B cell (primary cell): ENCODE measurements around the gene BTD. TPM values are rescaled to one million over a fixed set of nuclear protein-coding genes. Genes with fewer than 3 reads are reported as not detected.

Experiments used
- ATAC-seq: fragments of 200-7000 bp; cut with Tn5 transposase; one replicate; pipeline ENCODE4 v1.10.0; 2021; ENCODE audit warnings: low read depth, mild to moderate bottlenecking, moderate number of reproducible peaks, moderate library complexity
- CTCF ChIA-PET: fragments of 350-600 bp; sonication (Branson Sonifier 250); formaldehyde crosslinking; loops from one replicate; lab custom pipeline; 2021; ENCODE audit warnings: antibody characterized with exemption, inconsistent platforms; lab: Charles Lee
- POLR2A ChIA-PET: fragments of 350-600 bp; sonication (Branson Sonifier 250); formaldehyde crosslinking; loops from one replicate; lab custom pipeline; 2021; ENCODE audit warnings: antibody characterized with exemption; lab: Charles Lee
- DNase-seq: peaks from one replicate; pipeline ENCODE4 v3.0.0; 2013
- H2AFZ ChIP-seq: 2 replicates; pipeline ENCODE4 v1.6.1; 2012; ENCODE audit warnings: mild to moderate bottlenecking, low read depth, low read length; ENCODE audit not compliant: insufficient read depth, poor library complexity, severe bottlenecking
- H3K27ac ChIP-seq, 2 donors: 1 replicate in 1 of 2; 2 replicates in 1 of 2; pipeline ENCODE4 v1.5.1; 2012 to 2013; ENCODE audit warnings: low read length in 2 of 2, mild to moderate bottlenecking in 2 of 2, moderate library complexity in 1 of 2
- H3K27me3 ChIP-seq, 4 experiments: fragments of 200-600 bp in 1 of 4; sonication (generic) in 1 of 4; replicated peaks in 1 of 4; 1 replicate in 2 of 4; 2 replicates in 2 of 4; pipeline versions ENCODE4 v1.6.1 to v1.7.0; 2013 to 2016; ENCODE audit warnings: low read length in 3 of 4, mild to moderate bottlenecking in 2 of 4, mixed read lengths in 1 of 4, moderate library complexity in 1 of 4; ENCODE audit not compliant: insufficient read depth in 4 of 4, control insufficient read depth in 3 of 4; ENCODE audit errors: control extremely low read depth in 1 of 4
- H3K36me3 ChIP-seq, 2 experiments: replicated peaks in 1 of 2; 1 replicate in 1 of 2; 2 replicates in 1 of 2; pipeline versions ENCODE4 v1.6.1 to v1.7.1; 2013; ENCODE audit warnings: low read length in 1 of 2; ENCODE audit not compliant: insufficient read depth in 2 of 2, control insufficient read depth in 1 of 2; ENCODE audit errors: control extremely low read depth in 1 of 2, extremely low read depth in 1 of 2
- H3K4me1 ChIP-seq, 2 donors: fragments of 200-600 bp in 1 of 2; sonication (generic) in 1 of 2; 1 replicate in 1 of 2; 2 replicates in 1 of 2; pipeline versions ENCODE4 v1.5.1 to v1.6.1; 2013 to 2017; ENCODE audit warnings: low read length in 2 of 2; ENCODE audit not compliant: control insufficient read depth in 2 of 2, insufficient read depth in 2 of 2
- H3K4me2 ChIP-seq: replicated peaks from 2 replicates; pipeline ENCODE3; 2012; ENCODE audit warnings: mild to moderate bottlenecking, low read depth, low read length; ENCODE audit not compliant: poor library complexity, severe bottlenecking
- H3K4me3 ChIP-seq, 5 experiments: fragments of 200-600 bp in 1 of 5; sonication (generic) in 1 of 5; 1 replicate in 3 of 5; 2 replicates in 2 of 5; pipeline versions ENCODE4 v1.5.1 to v1.7.0; 2011 to 2016; ENCODE audit warnings: low read length in 4 of 5, mild to moderate bottlenecking in 4 of 5, low read depth in 2 of 5, control low read depth in 1 of 5, moderate library complexity in 1 of 5; ENCODE audit not compliant: insufficient read depth in 1 of 5; ENCODE audit errors: control extremely low read depth in 1 of 5, extremely low read depth in 1 of 5
- H3K79me2 ChIP-seq: fragments of 200-600 bp; sonication (generic); one replicate; pipeline ENCODE4 v1.6.0; 2016; ENCODE audit warnings: low read length; ENCODE audit not compliant: control insufficient read depth, insufficient read depth
- H3K9ac ChIP-seq: fragments of 200-600 bp; sonication (generic); 2 replicates; pipeline ENCODE4 v1.6.1; 2017; ENCODE audit warnings: mild to moderate bottlenecking, low read length, moderate library complexity
- H3K9me3 ChIP-seq, 3 donors: one replicate each; pipeline versions ENCODE4 v1.6.1 to v1.7.1; 2013; ENCODE audit warnings: low read length in 2 of 3; ENCODE audit not compliant: control insufficient read depth in 2 of 3, insufficient read depth in 1 of 3; ENCODE audit errors: control extremely low read depth in 1 of 3
- H4K20me1 ChIP-seq: 2 replicates; pipeline ENCODE4 v1.6.0; 2012; ENCODE audit warnings: mild to moderate bottlenecking, low read length; ENCODE audit not compliant: insufficient read depth, control insufficient read depth, poor library complexity, severe bottlenecking
- H3K27ac Mint-ChIP-seq: one replicate; pipeline ENCODE4 v1.8.0; 2021; ENCODE audit warnings: mixed read lengths
- H3K27me3 Mint-ChIP-seq: one replicate; pipeline ENCODE4 v1.8.0; 2021; ENCODE audit warnings: mixed read lengths
- H3K4me1 Mint-ChIP-seq: one replicate; pipeline ENCODE4 v1.8.0; 2021; ENCODE audit warnings: mixed read lengths
- H3K4me3 Mint-ChIP-seq: one replicate; pipeline ENCODE4 v1.8.0; 2021; ENCODE audit warnings: mixed read lengths
- H3K9me3 Mint-ChIP-seq: one replicate; pipeline ENCODE4 v1.8.0; 2022; ENCODE audit warnings: mixed read lengths; ENCODE audit not compliant: insufficient read depth
- CTCF ChIP-seq: fragments of 200-600 bp; IDR thresholded peaks from one replicate; pipeline ENCODE4 v1.8.0; 2022; ENCODE audit warnings: antibody characterized with exemption, mild to moderate bottlenecking
- EZH2 ChIP-seq: IDR thresholded peaks from 2 replicates; pipeline ENCODE4 v1.6.1; 2012; ENCODE audit warnings: borderline replicate concordance, low read depth, mild to moderate bottlenecking, moderate library complexity, low read length; ENCODE audit not compliant: insufficient read depth, poor library complexity, severe bottlenecking
- WGBS: methylation state at CpG from one replicate; pipeline ENCODE4 v1.1.5; 2013; ENCODE audit warnings: missing lambda C conversion rate; ENCODE audit not compliant: insufficient coverage; 5-methylcytosine and 5-hydroxymethylcytosine counted together
- intact Hi-C: fragments of 100-400 bp; cut with micrococcal nuclease; formaldehyde crosslinking; loops from one replicate; pipeline ENCODE4 v1.10.0; 2022
- polyA plus RNA-seq: library from polyadenylated mRNA; depleted of rRNA; stranded (reverse); fragments of >200 nt; gene quantifications from 2 replicates; pipeline ENCODE4 v1.2.3, GENCODE V29; 2012
- total RNA-seq, 2 donors: library from RNA; stranded (reverse); fragments of 120-200 nt in 1 of 2; gene quantifications; 1 replicate in 1 of 2; 2 replicates in 1 of 2; pipeline versions ENCODE4 v1.2.3 to v1.2.4, GENCODE V29; 2013 to 2022

The BTD gene
- total and polyA plus RNA-seq, 2 donors (not counting 1 experiment from before 2014, with no cell fraction given): 8.2 to 25.3 TPM

DNA sequence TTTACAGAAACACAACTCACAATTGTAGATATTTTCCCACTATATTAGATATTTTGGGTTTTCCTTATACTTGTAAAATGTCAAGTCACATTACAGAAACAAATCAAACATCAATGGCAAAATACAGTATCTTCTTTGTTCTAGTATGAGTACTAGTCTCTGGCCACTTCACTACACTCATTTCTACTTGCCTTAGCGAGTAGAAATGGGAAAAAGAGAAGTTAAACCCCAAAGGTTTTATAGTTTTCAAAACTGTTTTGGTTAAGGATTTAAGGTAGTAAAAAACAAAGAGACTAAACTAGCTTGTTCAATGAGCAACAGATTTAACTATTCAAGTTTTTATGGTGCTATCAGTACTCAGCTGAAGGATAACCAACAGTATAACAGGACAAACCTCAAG lies 81.7 kb downstream of the BTD start:
- H3K27ac Mint-ChIP-seq: no peak overlapping the region
- H3K27ac ChIP-seq: no peak overlapping the region
- intact Hi-C loops: no loop called here

DNA sequence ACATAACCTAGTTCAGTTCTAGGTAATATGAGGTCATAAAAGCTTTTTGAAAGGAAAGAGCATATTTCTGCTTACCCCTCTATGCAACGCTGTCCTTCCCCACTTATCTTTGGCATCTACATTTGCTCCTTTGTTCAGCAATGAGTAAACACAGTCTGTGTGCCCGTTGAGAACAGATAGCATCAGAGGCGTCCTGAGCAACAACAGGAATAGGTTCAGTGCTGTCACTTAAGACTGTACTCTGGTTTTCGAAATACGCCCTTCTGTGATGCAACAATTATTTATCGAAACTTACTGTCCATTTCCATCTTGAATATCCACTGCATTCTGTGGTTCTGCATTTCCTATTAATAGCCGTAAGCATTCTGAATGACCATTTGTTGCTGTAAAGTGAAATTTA lies 84.4 kb downstream of the BTD start:
- no peak overlapping the region for H3K27ac ChIP-seq
- no peak overlapping the region for H2AFZ ChIP-seq
- CTCF ChIA-PET: interaction anchor here (1.5 kb wide), 1 partner anchor 18 kb away, joined by 3 read pairs; no protein-coding TSS in a partner anchor
- H4K20me1 ChIP-seq: no peaks in the 10 kb centered on the region
- Mint-ChIP-seq H3K4me1 (no peaks in the 10 kb centered on the region), H3K4me3 (no peak overlapping the region), H3K27me3 (no peaks in the 10 kb centered on the region), H3K27ac (no peak overlapping the region), H3K9me3 (no peaks in the 10 kb centered on the region)
- no peak for DNase-seq
- no peaks in the 10 kb centered on the region for H3K79me2 ChIP-seq
- no peaks in the 10 kb centered on the region for H3K9me3 ChIP-seq
- H3K4me1 ChIP-seq: no peaks in the 10 kb centered on the region
- no peaks in the 10 kb centered on the region for H3K27me3 ChIP-seq
- POLR2A ChIA-PET: no interaction called here
- no peak overlapping the region for H3K4me2 ChIP-seq
- intact Hi-C loops: no loop called here
- ATAC-seq: no peak
- no peak for TF ChIP-seq EZH2
- 89% methylated on average over 5 of the region's 7 CpGs for WGBS
- no peak overlapping the region for H3K4me3 ChIP-seq
- H3K9ac ChIP-seq: no peak overlapping the region
- peaks cover 9 to 30% of the 10 kb centered on the region in 2 experiments for H3K36me3 ChIP-seq

More for the DNA sequence above, 81.7 kb downstream of the BTD start:
- no peaks in the 10 kb centered on the region for H3K79me2 ChIP-seq
- H3K4me2 ChIP-seq: no peak overlapping the region
- H3K4me1 ChIP-seq: no peaks in the 10 kb centered on the region
- Mint-ChIP-seq H3K9me3 (no peaks in the 10 kb centered on the region), H3K27me3 (no peaks in the 10 kb centered on the region), H3K4me3 (no peak overlapping the region), H3K4me1 (no peaks in the 10 kb centered on the region)
- no CpG with 5 or more reads among the region's 1 CpG for WGBS
- TF ChIP-seq EZH2 (no peak), CTCF (no peak)
- no peaks in the 10 kb centered on the region for H3K9me3 ChIP-seq
- ChIA-PET CTCF (interaction anchor here (1.0 kb wide), 1 partner anchor 53 kb away, joined by 3 read pairs; no protein-coding TSS in a partner anchor), POLR2A (no interaction called here)
- H3K9ac ChIP-seq: no peak overlapping the region
- no peaks in the 10 kb centered on the region for H4K20me1 ChIP-seq
- ATAC-seq: no peak
- H3K27me3 ChIP-seq: no peaks in the 10 kb centered on the region
- H3K4me3 ChIP-seq: no peak overlapping the region
- no peak overlapping the region for H2AFZ ChIP-seq
- DNase-seq: no peak
- peaks cover 12 to 23% of the 10 kb centered on the region in 2 experiments for H3K36me3 ChIP-seq
